Measurements from ENCODE around the gene TTC21B. TPM values are rescaled to one million over a fixed set of nuclear protein-coding genes. Genes with fewer than 3 reads are reported as not detected.

TTC21B gene
- total RNA-seq, 4 donors from 2014 or later: 29.1 to 45.7 (median 32.9) TPM

DNA sequence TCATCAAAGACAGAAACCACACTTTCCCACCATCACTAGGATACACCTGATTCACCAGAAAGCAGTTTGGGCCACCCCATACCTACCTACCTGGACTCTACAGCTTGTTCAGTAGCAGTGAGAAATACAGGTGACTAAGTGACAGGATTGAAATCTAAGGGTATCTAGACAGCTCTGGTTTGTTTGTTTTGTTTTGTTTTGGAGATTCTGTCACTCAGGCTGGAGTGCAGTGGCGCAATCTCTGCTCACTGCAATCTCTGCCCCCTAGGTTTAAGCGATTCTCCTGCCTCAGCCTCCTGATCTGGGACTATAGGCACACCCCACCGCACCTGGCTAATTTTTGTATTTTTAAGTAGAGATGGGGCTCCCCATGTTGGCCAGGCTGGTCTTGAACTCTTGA lies 3.1 kb downstream of the TTC21B start:
- DNase-seq: no peak
- WGBS, 2 donors: 95 to 96% methylated on average over 3 of the region's 3 CpGs
- no peaks in the 10 kb centered on the region for H3K9me3 ChIP-seq
- no peaks in the 10 kb centered on the region for H3K27me3 ChIP-seq
- no peak overlapping the region for H3K4me3 ChIP-seq (replicated peaks in 1 of 3)
- H3K4me1 ChIP-seq: peaks cover 15 to 17% of the 10 kb centered on the region in 2 donors
- TF ChIP-seq, protein P1, sequence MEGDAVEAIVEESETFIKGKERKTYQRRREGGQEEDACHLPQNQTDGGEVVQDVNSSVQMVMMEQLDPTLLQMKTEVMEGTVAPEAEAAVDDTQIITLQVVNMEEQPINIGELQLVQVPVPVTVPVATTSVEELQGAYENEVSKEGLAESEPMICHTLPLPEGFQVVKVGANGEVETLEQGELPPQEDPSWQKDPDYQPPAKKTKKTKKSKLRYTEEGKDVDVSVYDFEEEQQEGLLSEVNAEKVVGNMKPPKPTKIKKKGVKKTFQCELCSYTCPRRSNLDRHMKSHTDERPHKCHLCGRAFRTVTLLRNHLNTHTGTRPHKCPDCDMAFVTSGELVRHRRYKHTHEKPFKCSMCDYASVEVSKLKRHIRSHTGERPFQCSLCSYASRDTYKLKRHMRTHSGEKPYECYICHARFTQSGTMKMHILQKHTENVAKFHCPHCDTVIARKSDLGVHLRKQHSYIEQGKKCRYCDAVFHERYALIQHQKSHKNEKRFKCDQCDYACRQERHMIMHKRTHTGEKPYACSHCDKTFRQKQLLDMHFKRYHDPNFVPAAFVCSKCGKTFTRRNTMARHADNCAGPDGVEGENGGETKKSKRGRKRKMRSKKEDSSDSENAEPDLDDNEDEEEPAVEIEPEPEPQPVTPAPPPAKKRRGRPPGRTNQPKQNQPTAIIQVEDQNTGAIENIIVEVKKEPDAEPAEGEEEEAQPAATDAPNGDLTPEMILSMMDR (IDR thresholded peaks at IDR 0.05): no peak
- no peak for TF ChIP-seq POLR2A (IDR thresholded peaks at IDR 0.05)
- no peak overlapping the region for H3K27ac ChIP-seq
- intact Hi-C loops (cut with DNase I): loop anchor here (10.0 kb wide), 1 partner anchor 174 kb away; the partner anchor contains the start of gene SCN1A
- no peaks in the 10 kb centered on the region for H3K36me3 ChIP-seq

DNA sequence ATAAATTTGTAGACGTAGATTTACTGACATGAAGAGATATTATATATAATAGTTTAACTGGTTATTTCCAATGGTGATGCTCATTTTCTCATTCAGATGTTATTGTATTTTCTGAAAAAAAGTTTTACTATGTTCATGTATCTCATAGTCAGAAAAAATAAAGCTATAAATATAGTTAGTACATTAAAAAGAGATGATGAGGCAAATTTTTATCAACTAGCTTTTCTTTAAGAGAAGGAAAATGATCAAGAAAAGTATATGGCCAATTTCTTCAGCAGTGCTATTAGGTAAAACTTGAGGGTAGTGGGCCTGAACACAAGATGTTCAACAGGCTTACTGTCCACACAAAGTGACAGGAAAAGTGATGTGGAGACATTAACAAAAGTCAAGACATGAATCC lies 11.7 kb downstream of the TTC21B start:
- Histone ChIP-seq H3K9me3 (no peaks in the 10 kb centered on the region), H3K4me3 (replicated peaks in 1 of 3) (no peak overlapping the region), H3K36me3 (peaks cover 21 to 22% of the 10 kb centered on the region in 2 donors), H3K27me3 (no peaks in the 10 kb centered on the region), H3K27ac (no peak overlapping the region), H3K4me1 (no peaks in the 10 kb centered on the region)
- TF ChIP-seq POLR2A (IDR thresholded peaks at IDR 0.05): no peak
- TF ChIP-seq, protein P1 (IDR thresholded peaks at IDR 0.05): no peak
- intact Hi-C loops (cut with DNase I): no loop called here
- 96 to 99% methylated on average over 1 of the region's 1 CpG for WGBS, 2 donors
- DNase-seq: no peak

DNA sequence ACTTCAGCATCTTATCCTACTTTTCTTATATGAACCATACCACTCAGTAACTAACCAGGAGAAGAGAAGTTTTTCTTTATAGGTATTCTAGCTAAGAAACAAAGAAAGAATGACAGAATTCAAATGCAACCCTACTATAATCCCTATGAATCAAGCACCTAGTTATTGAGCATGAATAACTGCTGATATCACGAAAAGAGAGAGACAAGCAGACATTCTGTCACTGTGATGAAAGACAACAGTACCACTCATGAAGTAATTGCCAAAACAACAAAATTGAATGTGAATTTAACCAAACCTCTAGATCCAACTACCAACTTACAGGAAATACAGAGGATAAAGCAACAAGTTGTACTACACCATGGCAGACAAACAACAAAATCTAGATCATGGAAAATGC lies 15.3 kb downstream of the TTC21B start:
- Histone ChIP-seq H3K36me3 (peaks cover 21 to 22% of the 10 kb centered on the region in 2 donors), H3K9me3 (no peaks in the 10 kb centered on the region), H3K4me1 (no peaks in the 10 kb centered on the region), H3K27me3 (no peaks in the 10 kb centered on the region), H3K27ac (no peak overlapping the region), H3K4me3 (replicated peaks in 1 of 3) (no peak overlapping the region)
- 88% methylated on average over 1 of the region's 1 CpG for WGBS, 2 donors
- TF ChIP-seq, protein P1 (IDR thresholded peaks at IDR 0.05): no peak
- no peak for TF ChIP-seq POLR2A (IDR thresholded peaks at IDR 0.05)
- no peak for DNase-seq
- intact Hi-C loops (cut with DNase I): no loop called here

DNA sequence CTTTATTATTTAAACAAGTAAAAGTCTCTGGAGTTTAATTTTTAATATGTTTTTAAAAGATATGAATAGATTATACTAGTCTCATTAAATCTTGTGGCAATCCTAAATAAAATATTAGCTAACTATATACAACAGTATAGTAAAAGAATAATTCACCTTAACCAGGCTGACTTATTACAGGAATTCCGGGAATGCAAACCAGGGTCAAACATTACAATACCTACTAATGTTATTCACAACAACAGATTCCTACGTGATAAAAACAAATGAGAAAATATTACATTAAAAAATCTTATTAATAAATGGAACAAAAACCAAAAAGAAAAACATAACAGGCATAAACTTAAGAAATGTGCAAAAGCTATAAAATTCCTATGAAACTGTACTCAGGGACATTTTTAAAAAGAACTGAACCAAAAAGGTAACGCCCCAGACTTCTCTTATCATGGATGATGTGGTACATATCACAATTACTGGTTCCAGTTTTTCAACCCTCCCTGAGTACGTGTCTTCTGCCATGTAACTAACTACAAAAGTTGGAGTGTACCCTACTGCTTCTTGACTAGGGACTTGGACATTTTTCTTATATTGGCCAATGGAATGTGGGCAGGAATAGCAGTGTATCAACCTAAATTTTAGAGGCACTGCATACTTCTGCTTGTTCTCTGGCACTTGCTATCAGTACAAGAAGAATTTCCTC lies 20.2 kb downstream of the TTC21B start:
- Histone ChIP-seq H3K4me3 (replicated peaks in 1 of 3) (no peak overlapping the region), H3K27me3 (no peaks in the 10 kb centered on the region), H3K27ac (no peak overlapping the region), H3K9me3 (no peaks in the 10 kb centered on the region), H3K36me3 (peaks cover 5 to 28% of the 10 kb centered on the region in 2 donors), H3K4me1 (no peaks in the 10 kb centered on the region)
- DNase-seq: no peak
- no peak for TF ChIP-seq POLR2A (IDR thresholded peaks at IDR 0.05)
- TF ChIP-seq, protein P1 (IDR thresholded peaks at IDR 0.05): no peak
- WGBS, 2 donors: 95 to 96% methylated on average over 4 of the region's 4 CpGs
- intact Hi-C loops (cut with DNase I): no loop called here

DNA sequence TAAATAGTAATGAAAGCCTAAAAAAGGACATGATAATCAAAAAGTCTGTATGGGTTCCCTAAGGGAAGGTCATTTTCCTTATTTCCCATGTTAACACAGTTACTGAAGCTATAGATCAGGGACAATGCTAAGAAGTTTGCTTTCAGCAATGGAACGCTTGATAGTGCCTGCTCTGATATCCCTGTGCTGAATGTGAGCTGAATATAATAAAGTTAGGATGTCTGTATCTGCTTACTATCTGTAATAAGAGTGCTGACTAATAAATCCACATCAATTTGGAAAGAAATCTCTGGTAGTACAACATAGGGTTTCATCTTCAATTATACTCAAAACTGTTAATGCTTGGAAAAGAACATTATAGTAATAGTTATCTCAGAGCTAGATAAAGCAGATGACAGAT lies 25.8 kb downstream of the TTC21B start:
- DNase-seq: no peak
- no peaks in the 10 kb centered on the region for H3K9me3 ChIP-seq
- no peak overlapping the region for H3K27ac ChIP-seq
- H3K4me1 ChIP-seq: no peaks in the 10 kb centered on the region
- WGBS, 2 donors: 86 to 92% methylated on average over 1 of the region's 1 CpG
- H3K27me3 ChIP-seq: no peaks in the 10 kb centered on the region
- intact Hi-C loops (cut with DNase I): no loop called here
- no peak for TF ChIP-seq POLR2A (IDR thresholded peaks at IDR 0.05)
- H3K36me3 ChIP-seq: peaks cover 5 to 28% of the 10 kb centered on the region in 2 donors
- H3K4me3 ChIP-seq (replicated peaks in 1 of 3): no peak overlapping the region

Measured in thyroid gland (tissue), 4 donors.